Measurements from ENCODE around the gene CTNNA1.

CTNNA1 gene

GRCh38 chr5:138935466-138935865 is 182.2 kb downstream of the CTNNA1 start:
- no peak for DNase-seq

GRCh38 chr5:138936225-138936967 is 183.2 kb downstream of the CTNNA1 start:
- no peak for DNase-seq

- no peak for DNase-seq
Measured at GRCh38 chr5:138936968-138937345, 183.7 kb downstream of the CTNNA1 start.

- DNase-seq, result no peak
Measured at GRCh38 chr5:138937392-138938387, 184.5 kb downstream of the CTNNA1 start.

GRCh38 chr5:138938526-138938925 is 185.3 kb downstream of the CTNNA1 start:
- no peak for DNase-seq

- no peak for DNase-seq
Measured at GRCh38 chr5:138942066-138942465, 188.8 kb downstream of the CTNNA1 start.

- DNase-seq, result no peak
Measured at GRCh38 chr5:138942861-138943260, 189.6 kb downstream of the CTNNA1 start.

- DNase-seq, result no peak
Measured at GRCh38 chr5:138943599-138944173, 190.5 kb downstream of the CTNNA1 start.

GRCh38 chr5:138944527-138945322 is 191.5 kb downstream of the CTNNA1 start:
- no peak for DNase-seq

- DNase-seq, result no peak
Measured at GRCh38 chr5:138945421-138946240, 192.4 kb downstream of the CTNNA1 start.

GRCh38 chr5:138946241-138946623 is 193.0 kb downstream of the CTNNA1 start:
- peak; percentile 74 for DNase-seq

- DNase-seq, result no peak
Measured at GRCh38 chr5:138946831-138947560, 193.8 kb downstream of the CTNNA1 start.

- no peak for DNase-seq
Measured at GRCh38 chr5:138947780-138948179, 194.6 kb downstream of the CTNNA1 start.

- no peak for DNase-seq
Measured at GRCh38 chr5:138948471-138949222, 195.4 kb downstream of the CTNNA1 start.

GRCh38 chr5:138949223-138949574 is 196.0 kb downstream of the CTNNA1 start:
- no peak for DNase-seq

GRCh38 chr5:138949988-138950387 is 196.8 kb downstream of the CTNNA1 start:
- peak; percentile 49 for DNase-seq

GRCh38 chr5:138950421-138951031 is 197.3 kb downstream of the CTNNA1 start:
- peak; percentile 68 for DNase-seq

- no peak for DNase-seq
Measured at GRCh38 chr5:138951091-138951985, 198.1 kb downstream of the CTNNA1 start.
